Endothelial cell of umbilical vein (primary cell): ENCODE measurements around the gene COX7A2. TPM values are rescaled to one million over a fixed set of nuclear protein-coding genes. Genes with fewer than 3 reads are reported as not detected.

Experiments used
- BruUV-seq: library from RNA; stranded (reverse); fragments of 400-500 nt; replicated peaks from 2 replicates; lab custom pipeline; 2021; lab: Mats Ljungman, UMichigan
- CTCF ChIA-PET: fragments of 300-600, 350-600 bp; sonication (Branson Sonifier 250); formaldehyde crosslinking; loops from one replicate; lab custom pipeline; 2021; ENCODE audit warnings: antibody characterized with exemption, inconsistent platforms; lab: Charles Lee
- POLR2A ChIA-PET: fragments of 300-600, 350-600 bp; sonication (Branson Sonifier 250); formaldehyde crosslinking; loops from one replicate; lab custom pipeline; 2021; ENCODE audit warnings: antibody characterized with exemption, inconsistent platforms; lab: Charles Lee
- DNase-seq: peaks from one replicate; pipeline ENCODE4 v3.0.0-alpha.2; 2011; ENCODE audit warnings: low read depth, low spot score
- FAIRE-seq: peaks from 2 replicates; lab custom pipeline; 2011; peaks lifted over from hg19 to GRCh38; lab: Jason Lieb, UNC
- H2AFZ ChIP-seq: 2 replicates; pipeline ENCODE4 v1.6.0; 2012; ENCODE audit warnings: low read depth, low read length, control low read depth, inconsistent platforms
- H3K27ac ChIP-seq: 2 replicates; pipeline ENCODE4 v1.5.1; 2011; ENCODE audit warnings: low read depth, mild to moderate bottlenecking, control low read depth, low read length, moderate library complexity; ENCODE audit not compliant: insufficient read depth
- H3K27me3 ChIP-seq, 2 experiments: 2 replicates each; pipeline versions ENCODE4 v1.6.0 to v1.6.1; 2011; ENCODE audit warnings: low read length in 2 of 2, mixed read lengths in 1 of 2; ENCODE audit not compliant: control insufficient read depth in 2 of 2, insufficient read depth in 2 of 2
- H3K36me3 ChIP-seq, 2 experiments: 2 replicates in 1 of 2; 3 replicates in 1 of 2; pipeline ENCODE4 v1.5.1; 2011; ENCODE audit warnings: low read length in 2 of 2, mild to moderate bottlenecking in 1 of 2, moderate library complexity in 1 of 2; ENCODE audit not compliant: control insufficient read depth in 2 of 2, insufficient read depth in 2 of 2; ENCODE audit errors: extremely low read depth in 1 of 2
- H3K4me1 ChIP-seq: 3 replicates; pipeline ENCODE4 v1.5.1; 2011; ENCODE audit warnings: mild to moderate bottlenecking, low read length; ENCODE audit not compliant: control insufficient read depth, insufficient read depth; ENCODE audit errors: extremely low read depth
- H3K4me2 ChIP-seq: 2 replicates; pipeline ENCODE4 v1.6.1; 2011; ENCODE audit warnings: low read length, control low read depth, mixed read lengths; ENCODE audit not compliant: insufficient read depth
- H3K4me3 ChIP-seq, 3 experiments: fragments of 200-600 bp in 1 of 3; sonication (generic), shearing (Covaris generic) in 1 of 3; replicated peaks in 1 of 3; 2 replicates each; pipeline ENCODE4 v1.5.1; 2011 to 2016; ENCODE audit warnings: control low read depth in 3 of 3, low read length in 3 of 3, mild to moderate bottlenecking in 2 of 3, inconsistent platforms in 1 of 3, low read depth in 1 of 3, moderate library complexity in 1 of 3; ENCODE audit not compliant: insufficient read depth in 1 of 3
- H3K79me2 ChIP-seq: 2 replicates; pipeline ENCODE4 v1.6.0; 2012; ENCODE audit warnings: low read length, inconsistent platforms; ENCODE audit not compliant: control insufficient read depth, insufficient read depth
- H3K9ac ChIP-seq: replicated peaks from 2 replicates; pipeline ENCODE3; 2011; ENCODE audit warnings: low read length, control low read depth; ENCODE audit not compliant: insufficient read depth; ENCODE audit errors: extremely low read depth
- H3K9me1 ChIP-seq: replicated peaks from 3 replicates; pipeline ENCODE4 v1.6.0; 2011; ENCODE audit warnings: mild to moderate bottlenecking, low read length; ENCODE audit not compliant: control insufficient read depth, insufficient read depth; ENCODE audit errors: extremely low read depth
- H3K9me3 ChIP-seq: replicated peaks from 2 replicates; pipeline ENCODE4 v1.5.1; 2012; ENCODE audit warnings: low read length, inconsistent platforms; ENCODE audit not compliant: control insufficient read depth, insufficient read depth
- H4K20me1 ChIP-seq: replicated peaks from 2 replicates; pipeline ENCODE3; 2011; ENCODE audit warnings: mild to moderate bottlenecking, low read length; ENCODE audit not compliant: control insufficient read depth, insufficient read depth; ENCODE audit errors: extremely low read depth
- EZH2 ChIP-seq: IDR thresholded peaks from 2 replicates; pipeline ENCODE4 v1.6.1; 2012; ENCODE audit warnings: borderline replicate concordance, low read depth, mild to moderate bottlenecking, moderate library complexity, low read length, inconsistent platforms; ENCODE audit not compliant: severe bottlenecking
- FOS ChIP-seq: IDR thresholded peaks from 2 replicates; pipeline ENCODE4 v1.6.1; 2011; ENCODE audit warnings: mild to moderate bottlenecking, low read length, moderate library complexity, borderline replicate concordance; ENCODE audit not compliant: insufficient read depth
- GATA2 ChIP-seq: IDR thresholded peaks from 2 replicates; pipeline ENCODE4 v1.7.0; 2011; ENCODE audit warnings: low read depth, mild to moderate bottlenecking, moderate library complexity, mixed read lengths, low read length; ENCODE audit not compliant: insufficient read length, insufficient read depth
- JUN ChIP-seq: IDR thresholded peaks from 2 replicates; pipeline ENCODE4 v1.6.1; 2011; ENCODE audit warnings: borderline replicate concordance, low read depth; ENCODE audit not compliant: insufficient read length, insufficient read depth
- MAX ChIP-seq: IDR thresholded peaks from 2 replicates; pipeline ENCODE4 v1.6.1; 2011; ENCODE audit not compliant: insufficient read depth, insufficient read length
- MYC ChIP-seq: IDR thresholded peaks from one replicate; pipeline ENCODE4 v1.6.1; 2011; ENCODE audit warnings: mild to moderate bottlenecking, low read depth, low read length
- POLR2A ChIP-seq: IDR thresholded peaks from 2 replicates; pipeline ENCODE4 v1.6.1; 2012; ENCODE audit warnings: low read depth, mild to moderate bottlenecking, control low read depth, low read length
- POLR2AphosphoS5 ChIP-seq: IDR thresholded peaks from 2 replicates; pipeline ENCODE4 v1.6.1; 2012; ENCODE audit warnings: low read depth, mild to moderate bottlenecking, control low read depth, low read length, moderate library complexity; ENCODE audit not compliant: insufficient read depth
- dilution Hi-C: fragments of 300-500 bp; cut with MboI; formaldehyde crosslinking; loops from one replicate; pipeline ENCODE4 v1.15.0; 2019; ENCODE audit warnings: low sequenced_read_pairs; ENCODE audit not compliant: extremely low pct_ligation_motif_present
- intact Hi-C: fragments of 100-400 bp; cut with micrococcal nuclease; formaldehyde crosslinking; loops from one replicate; pipeline ENCODE4 v1.10.0; 2022
- polyA plus RNA-seq, 4 experiments: library from polyadenylated mRNA; depleted of rRNA in 3 of 4; stranded (reverse) in 3 of 4; unstranded in 1 of 4; fragments of >200 nt; gene quantifications; 2 replicates each; pipeline versions ENCODE4 v1.2.1 to v1.2.3, GENCODE V29; 2011 to 2012; ENCODE audit warnings: missing spikeins in 1 of 4
- total RNA-seq: library from RNA; stranded (reverse); gene quantifications from 2 replicates; pipeline ENCODE4 v1.2.3, GENCODE V29; 2021
- TF ChIP-seq, protein P1 (sequence below), 2 donors: IDR thresholded peaks; 1 replicate in 1 of 2; 2 replicates in 1 of 2; pipeline ENCODE4 v1.5.1; 2011; ENCODE audit warnings: low read length in 2 of 2, mild to moderate bottlenecking in 2 of 2, moderate library complexity in 2 of 2, control low read depth in 1 of 2, inconsistent platforms in 1 of 2, low read depth in 1 of 2; ENCODE audit not compliant: insufficient read depth in 1 of 2; ENCODE audit errors: extremely low read depth in 1 of 2

COX7A2 gene
- total and polyA plus RNA-seq, 2 donors (not counting 3 experiments of a cell fraction or from before 2014, with no cell fraction given), result 254 to 426 TPM

DNA sequence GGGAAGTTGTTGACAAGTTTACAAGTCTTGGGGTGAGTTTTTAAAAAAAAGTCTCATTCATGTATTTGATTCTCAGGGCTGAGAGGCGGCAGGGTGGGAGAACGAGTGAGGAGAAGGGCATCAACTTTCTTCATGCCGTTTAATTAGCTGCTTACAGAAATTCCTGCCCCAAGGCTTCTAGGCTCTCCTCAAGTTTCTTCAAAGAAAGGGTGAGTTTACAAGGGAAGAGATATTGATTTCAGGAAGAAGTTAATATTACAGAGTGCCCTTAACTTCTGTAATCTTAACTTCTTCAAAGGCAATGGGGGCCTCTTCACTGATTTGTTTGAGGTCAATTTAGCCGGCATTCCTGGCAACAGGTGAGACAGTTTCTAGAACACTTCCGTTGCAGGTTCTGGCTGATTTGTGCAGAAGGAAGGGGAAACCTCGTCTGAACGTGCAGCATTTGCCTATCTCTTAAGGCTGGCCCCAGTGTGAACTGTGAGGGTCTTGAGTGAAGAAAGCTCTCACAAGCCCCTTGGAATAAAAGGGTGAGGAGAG is 34.3 kb downstream of the COX7A2 start:
- Histone ChIP-seq H3K4me3 (no peak overlapping the region), H3K9me3 (no peaks in the 10 kb centered on the region), H3K79me2 (no peaks in the 10 kb centered on the region), H3K27ac (no peak overlapping the region), H4K20me1 (no peaks in the 10 kb centered on the region), H3K4me2 (no peak overlapping the region), H3K36me3 (no peaks in the 10 kb centered on the region), H3K4me1 (peaks cover 27% of the 10 kb centered on the region), H3K9me1 (no peaks in the 10 kb centered on the region), H3K27me3 (peaks cover 17% of the 10 kb centered on the region in 2 experiments), H2AFZ (no peak overlapping the region), H3K9ac (no peak overlapping the region)
- no peak for DNase-seq
- TF ChIP-seq, protein P1, sequence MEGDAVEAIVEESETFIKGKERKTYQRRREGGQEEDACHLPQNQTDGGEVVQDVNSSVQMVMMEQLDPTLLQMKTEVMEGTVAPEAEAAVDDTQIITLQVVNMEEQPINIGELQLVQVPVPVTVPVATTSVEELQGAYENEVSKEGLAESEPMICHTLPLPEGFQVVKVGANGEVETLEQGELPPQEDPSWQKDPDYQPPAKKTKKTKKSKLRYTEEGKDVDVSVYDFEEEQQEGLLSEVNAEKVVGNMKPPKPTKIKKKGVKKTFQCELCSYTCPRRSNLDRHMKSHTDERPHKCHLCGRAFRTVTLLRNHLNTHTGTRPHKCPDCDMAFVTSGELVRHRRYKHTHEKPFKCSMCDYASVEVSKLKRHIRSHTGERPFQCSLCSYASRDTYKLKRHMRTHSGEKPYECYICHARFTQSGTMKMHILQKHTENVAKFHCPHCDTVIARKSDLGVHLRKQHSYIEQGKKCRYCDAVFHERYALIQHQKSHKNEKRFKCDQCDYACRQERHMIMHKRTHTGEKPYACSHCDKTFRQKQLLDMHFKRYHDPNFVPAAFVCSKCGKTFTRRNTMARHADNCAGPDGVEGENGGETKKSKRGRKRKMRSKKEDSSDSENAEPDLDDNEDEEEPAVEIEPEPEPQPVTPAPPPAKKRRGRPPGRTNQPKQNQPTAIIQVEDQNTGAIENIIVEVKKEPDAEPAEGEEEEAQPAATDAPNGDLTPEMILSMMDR (IDR thresholded peaks at IDR 0.05; ENCODE audit: extremely low read depth in 1 of 2, insufficient read depth in 1 of 2, low read depth in 1 of 2, low read length in 2 of 2), result no peak
- TF ChIP-seq MYC, result no peak
- no peak for TF ChIP-seq POLR2AphosphoS5
- TF ChIP-seq EZH2, result no peak
- TF ChIP-seq POLR2A, result no peak
- no peak for TF ChIP-seq JUN
- TF ChIP-seq MAX, result no peak
- TF ChIP-seq FOS, result no peak
- no peak for TF ChIP-seq GATA2
- POLR2A ChIA-PET, result no interaction called here
- no TSS peak for BruUV-seq
- CTCF ChIA-PET, result interaction anchor here (0.6 to 12.5 kb wide), 126 partner anchors 8 to 1924 kb away, joined by 3 to 393 read pairs (median 4); partner anchors contain the start of genes COX7A2 and SLC17A5
- no peak for FAIRE-seq
- intact Hi-C loops (loop anchor here (1.0 to 10.0 kb wide), 7 partner anchors 234 to 1532 kb away; no protein-coding TSS in a partner anchor), dilution Hi-C loops (no loop called here)
